ENCODE data around the gene FCHO1.

GRCh38 chr19:17735410-17735809 lies 15.9 kb upstream of the FCHO1 start:
- TF ChIP-seq MAZ (IDR thresholded peaks at IDR 0.05; ENCODE audit: borderline replicate concordance, low read depth, low read length): no peak
- TF ChIP-seq CTCF (IDR thresholded peaks at IDR 0.05): no peak
- TF ChIP-seq CBX8 (IDR thresholded peaks at IDR 0.05): no peak
- TF ChIP-seq MYC (IDR thresholded peaks at IDR 0.05; ENCODE audit: borderline replicate concordance, low read length): no peak
- no peak for TF ChIP-seq POLR2A (IDR thresholded peaks at IDR 0.05; ENCODE audit: low read length)
- no peak for TF ChIP-seq SMC3 (IDR thresholded peaks at IDR 0.05)
- no peak for TF ChIP-seq EHMT2 (IDR thresholded peaks at IDR 0.05; ENCODE audit: low read depth)
- no peak for TF ChIP-seq KDM5A (IDR thresholded peaks at IDR 0.05)
- no peak for TF ChIP-seq USF2 (IDR thresholded peaks at IDR 0.05)
- no peak for TF ChIP-seq ZFP36 (IDR thresholded peaks at IDR 0.05; ENCODE audit: borderline replicate concordance, partially characterized antibody)

Data from A549 (cell line).